NCI-H1105 treated with DMSO at 0.1 percent for 48 hours (cell line): ENCODE results near the gene STARD9.
"Not testable (repeated sequence)": the region's sequence is repeated elsewhere in the genome, so short reads cannot be mapped to it uniquely, and the experiment has no call there.

Experiments
- DNase-seq: peaks from one replicate; lab custom pipeline; 2025; lab: John Stamatoyannopoulos, UW

STARD9 gene

DNA sequence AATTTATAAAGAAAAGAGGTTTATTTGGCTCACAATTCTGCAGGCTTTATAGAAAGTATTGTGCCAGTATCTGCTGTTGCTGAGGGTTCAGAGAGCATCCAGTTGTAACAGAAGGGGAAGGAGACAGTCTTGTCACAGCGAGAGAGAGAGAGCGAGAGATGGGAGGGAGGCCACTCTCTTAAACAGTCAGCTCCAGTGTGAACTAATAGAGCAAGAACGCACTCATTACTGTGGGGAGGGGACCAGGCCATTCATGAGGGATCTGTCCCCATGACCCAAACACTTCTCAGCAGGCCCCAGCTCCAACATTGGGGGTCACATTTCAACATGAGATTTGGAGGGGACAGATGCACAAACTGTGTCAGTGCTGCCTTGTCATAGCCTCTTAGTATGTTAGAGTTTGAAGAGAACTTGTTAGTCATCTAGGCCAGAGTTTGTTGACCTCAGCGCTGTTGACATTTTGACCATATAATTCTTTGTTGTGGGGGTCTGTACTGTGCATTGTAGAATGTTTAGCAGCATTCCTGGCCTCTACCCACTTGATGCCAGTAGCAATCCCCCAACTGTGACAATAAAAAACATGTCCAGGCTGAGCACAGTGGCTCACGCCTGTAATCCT, 15.3 kb downstream of the STARD9 start:
- DNase-seq, result no peak

- DNase-seq, result no peak
These were observed 16.0 kb downstream of the STARD9 start for GRCh38 chr15:42591238-42591934.

GRCh38 chr15:42592716-42593115, 17.3 kb downstream of the STARD9 start:
- no peak for DNase-seq

GRCh38 chr15:42593143-42593542, 17.7 kb downstream of the STARD9 start:
- DNase-seq, result no peak

GRCh38 chr15:42594095-42594494, 18.7 kb downstream of the STARD9 start:
- no peak for DNase-seq

DNA sequence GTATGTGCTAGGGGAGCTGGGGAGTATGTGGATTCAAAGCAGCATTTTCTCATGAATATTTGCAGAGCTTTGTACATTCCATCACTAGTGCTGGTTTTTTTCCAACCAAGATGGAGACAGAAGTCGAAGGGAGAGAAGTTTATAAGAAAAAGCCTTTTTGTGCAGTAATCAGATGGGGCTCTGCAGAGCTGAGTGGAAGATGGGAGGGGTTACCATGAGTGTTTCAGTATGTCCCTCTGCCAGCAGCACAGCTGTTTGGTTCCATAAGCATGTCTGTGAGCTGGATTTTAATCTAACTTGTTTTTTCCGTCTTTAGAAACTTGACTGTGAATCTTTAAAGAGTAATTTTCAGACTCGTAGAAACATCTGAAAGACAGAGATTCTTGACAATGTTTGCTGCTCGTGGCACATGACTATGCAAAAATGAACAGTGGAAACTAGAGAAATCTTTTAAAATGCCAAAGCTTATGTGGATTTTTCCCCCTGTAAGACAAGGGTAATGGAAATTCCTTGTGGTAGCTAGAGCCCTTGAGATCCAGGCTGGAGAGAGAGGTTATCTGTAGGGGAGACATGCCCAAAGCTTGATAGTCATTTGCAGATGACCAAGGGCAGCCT, 20.3 kb downstream of the STARD9 start:
- no peak for DNase-seq

DNA sequence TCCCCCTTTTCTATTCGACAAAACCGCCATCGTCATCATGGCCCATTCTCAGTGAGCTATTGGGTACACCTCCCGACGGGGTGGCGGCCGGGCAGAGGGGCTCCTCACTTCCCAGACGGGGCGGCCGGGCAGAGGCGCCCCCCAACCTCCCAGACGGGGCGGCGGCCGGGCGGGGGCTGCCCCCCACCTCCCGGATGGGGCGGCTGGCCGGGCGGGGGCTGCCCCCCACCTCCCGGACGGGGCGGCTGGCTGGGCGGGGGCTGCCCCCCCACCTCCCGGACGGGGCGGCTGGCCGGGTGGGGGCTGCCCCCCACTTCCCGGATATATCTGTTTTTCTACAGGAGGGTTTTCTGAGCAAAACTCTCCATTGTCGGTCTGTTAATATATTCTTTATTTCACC, 25.9 kb downstream of the STARD9 start:
- DNase-seq, result not testable (repeated sequence)

- DNase-seq, result no peak
These were observed 27.1 kb downstream of the STARD9 start for GRCh38 chr15:42602501-42602900.

- DNase-seq, result no peak
These were observed 28.6 kb downstream of the STARD9 start for GRCh38 chr15:42603978-42604377.

- no peak for DNase-seq
These were observed 29.7 kb downstream of the STARD9 start for GRCh38 chr15:42604894-42605744.

DNA sequence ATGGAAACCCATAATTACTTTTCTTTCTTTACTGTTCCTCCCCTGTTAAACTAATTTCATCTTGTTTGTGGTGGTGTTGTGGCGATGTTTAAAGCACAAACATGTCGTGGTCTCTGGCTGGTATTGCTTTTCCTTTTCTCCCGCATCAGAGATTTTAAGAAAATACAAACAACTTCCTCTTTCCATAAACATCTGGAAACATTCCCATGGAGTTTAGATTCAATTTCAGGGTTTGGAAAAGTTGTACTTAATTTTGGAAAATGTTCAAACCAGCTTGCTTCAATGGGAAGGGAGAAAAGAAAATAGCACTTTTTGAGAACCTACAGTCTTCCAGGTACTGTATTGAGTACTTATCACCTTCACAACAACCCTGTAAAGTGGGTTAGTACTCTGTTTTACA, 30.4 kb downstream of the STARD9 start:
- no peak for DNase-seq

GRCh38 chr15:42608110-42608531, 32.7 kb downstream of the STARD9 start:
- no peak for DNase-seq

DNA sequence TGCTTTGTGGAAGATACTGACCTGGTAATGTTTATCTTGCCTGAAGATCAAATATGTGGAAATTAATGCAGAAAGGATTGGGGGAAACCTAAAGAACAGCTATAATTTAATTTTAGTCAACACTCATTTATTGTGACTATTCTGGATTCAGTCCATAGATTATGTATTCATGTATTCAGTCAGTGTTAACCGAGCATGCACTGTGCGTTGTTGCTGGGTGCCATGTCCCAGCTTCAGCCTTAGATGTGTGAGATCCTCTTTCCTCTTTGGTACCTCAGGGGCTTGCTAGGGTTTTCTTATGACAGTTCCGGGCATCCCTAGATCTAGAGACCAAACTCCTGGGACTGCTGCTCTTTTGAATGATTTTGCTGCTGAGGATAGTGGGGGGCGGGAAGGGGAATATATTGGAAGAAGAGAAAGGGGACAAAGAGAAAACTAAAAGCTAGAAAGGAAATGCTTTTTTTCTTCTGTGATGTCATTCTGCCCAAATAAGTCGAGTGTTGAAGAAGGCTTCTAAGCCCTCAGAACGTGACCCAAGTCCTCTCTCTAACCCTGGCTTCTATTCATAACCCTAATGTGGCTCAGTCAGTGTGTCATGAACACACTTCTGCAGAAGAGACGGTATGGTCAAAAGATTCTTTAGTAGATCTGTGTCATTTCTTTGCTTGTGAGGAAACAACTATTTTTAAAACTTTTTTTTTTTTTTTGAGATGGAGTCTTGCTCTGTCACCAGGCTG, 33.5 kb downstream of the STARD9 start:
- no peak for DNase-seq

GRCh38 chr15:42611532-42611931, 36.1 kb downstream of the STARD9 start:
- DNase-seq, result no peak

- no peak for DNase-seq
These were observed 37.0 kb downstream of the STARD9 start for GRCh38 chr15:42612367-42612912.

GRCh38 chr15:42616107-42616506, 40.7 kb downstream of the STARD9 start:
- DNase-seq, result no peak

GRCh38 chr15:42619656-42620371, 44.4 kb downstream of the STARD9 start:
- DNase-seq, result no peak

DNA sequence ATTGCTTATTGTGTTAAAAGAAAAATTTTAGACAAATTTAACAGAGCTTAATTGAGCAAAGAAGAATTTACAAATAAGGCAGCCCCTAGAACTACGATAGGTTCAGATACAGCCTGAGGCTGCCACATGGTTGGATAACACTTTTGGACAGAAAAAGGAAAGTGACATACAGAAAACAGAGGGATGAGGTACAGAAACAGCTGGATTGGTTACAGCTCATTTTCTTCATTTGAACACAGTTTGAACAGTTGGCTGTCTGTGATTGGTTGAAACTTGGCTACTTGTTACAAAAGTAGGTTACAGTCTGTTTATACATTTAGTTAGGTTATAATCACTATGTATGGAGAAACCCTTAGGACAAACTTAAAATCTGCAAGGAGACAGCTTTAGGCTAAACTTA, 46.0 kb downstream of the STARD9 start:
- DNase-seq, result no peak

DNA sequence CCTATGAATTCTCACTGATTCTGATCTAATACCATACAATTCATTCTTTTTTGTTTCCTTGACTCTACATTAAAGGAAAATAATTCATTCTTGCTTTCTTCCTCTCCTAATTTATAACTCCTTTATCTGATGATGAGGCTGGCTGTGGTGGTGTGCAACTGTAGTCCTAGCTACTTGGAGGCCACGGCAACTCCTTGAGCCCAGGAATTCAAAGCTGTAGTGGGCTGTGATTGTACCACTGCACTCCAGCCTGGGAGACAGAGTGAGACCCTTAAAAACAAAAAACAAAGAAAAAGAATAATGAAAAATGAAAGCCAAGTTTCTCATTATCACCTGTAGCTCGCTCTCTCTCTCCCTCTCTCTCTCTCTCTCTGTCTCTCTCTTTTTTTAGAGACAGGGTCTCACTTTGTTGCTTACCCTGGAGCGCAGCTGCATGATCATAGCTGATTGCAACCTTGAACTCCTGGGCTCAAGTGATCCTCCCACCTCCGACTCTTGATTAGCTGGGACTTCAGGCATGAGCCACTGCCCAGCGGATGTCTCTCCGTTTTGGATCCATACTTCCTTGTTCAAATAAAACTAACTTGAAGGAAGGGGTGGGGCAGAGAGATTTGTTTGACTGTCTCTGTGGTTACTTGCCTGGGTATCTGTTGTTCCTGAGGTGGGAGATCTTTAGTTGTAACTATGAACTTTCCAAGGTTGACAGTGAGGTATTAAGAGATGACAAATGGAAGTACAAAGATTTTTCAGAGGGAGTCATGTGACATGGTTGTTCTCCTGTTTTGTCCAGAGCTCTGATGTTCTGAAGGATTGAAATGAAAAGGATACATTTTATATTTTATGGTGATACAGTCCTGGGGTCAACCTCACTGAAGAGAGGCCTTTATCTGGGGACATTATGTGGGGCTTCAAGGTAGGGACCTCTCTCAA, 46.9 kb downstream of the STARD9 start:
- no peak for DNase-seq

DNA sequence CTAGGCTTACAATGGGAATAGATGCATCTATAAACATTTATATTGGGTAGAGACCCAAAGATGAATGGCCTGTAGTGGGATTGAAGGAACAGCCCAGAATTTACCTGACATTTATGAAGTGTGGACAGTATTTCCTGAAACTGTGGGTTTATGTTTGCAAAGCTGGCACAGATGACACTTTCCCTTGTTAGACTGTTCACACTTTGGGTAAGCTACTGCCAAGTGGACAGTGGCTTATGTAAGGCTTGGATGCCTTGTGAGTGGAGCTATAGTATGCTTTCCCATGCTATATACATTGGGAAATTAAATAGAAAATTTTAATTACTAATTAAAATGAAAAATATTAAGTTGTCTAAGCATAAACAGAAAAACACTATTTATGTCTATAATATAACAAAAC, 48.5 kb downstream of the STARD9 start:
- DNase-seq, result no peak
